Thyroid gland (tissue), 4 donors: ENCODE data around the gene AGT.

Experiments used
- CTCF ChIP-seq, 6 experiments: fragments of 200-600 bp in 3 of 6; fragments of 450-650 bp in 3 of 6; sonication (generic) in 3 of 6; IDR thresholded peaks; one replicate each; pipeline ENCODE4 v1.5.1; 2016 to 2019; ENCODE audit warnings: antibody characterized with exemption in 6 of 6, mild to moderate bottlenecking in 2 of 6, inconsistent platforms in 1 of 6, moderate library complexity in 1 of 6
- POLR2A ChIP-seq, 2 donors: fragments of 450-650 bp; IDR thresholded peaks; one replicate each; pipeline ENCODE4 v1.6.1; 2017; ENCODE audit warnings: antibody characterized with exemption in 2 of 2, mild to moderate bottlenecking in 2 of 2, moderate library complexity in 1 of 2

DNA sequence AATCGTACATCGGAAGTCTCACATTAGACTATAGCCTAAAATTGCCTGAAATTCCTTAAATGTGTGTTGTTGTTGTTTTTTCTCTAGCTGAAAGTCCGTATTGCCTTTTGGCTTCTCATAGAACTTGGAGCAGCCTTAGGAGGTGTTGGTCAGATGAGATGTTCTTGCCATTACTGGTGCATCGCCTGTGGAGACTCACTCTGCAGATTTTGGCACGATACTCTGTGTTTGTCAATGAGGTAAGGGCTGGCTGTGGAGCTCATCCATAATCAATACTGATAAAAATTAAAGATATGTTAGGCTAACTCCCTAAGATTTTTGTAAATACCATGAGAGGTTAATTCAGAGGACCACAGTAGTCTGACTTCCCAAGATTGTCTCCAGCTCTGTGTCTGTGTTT lies 28.9 kb downstream of the AGT start:
- TF ChIP-seq CTCF (IDR thresholded peaks at IDR 0.05) (no peak), POLR2A (IDR thresholded peaks at IDR 0.05) (no peak)
